Skeletal muscle tissue (tissue), 4 donors: ENCODE data around the gene NVL. TPM values are rescaled to one million over a fixed set of nuclear protein-coding genes. Genes with fewer than 3 reads are reported as not detected.
"Not testable (repeated sequence)": the region's sequence is repeated elsewhere in the genome, so short reads cannot be mapped to it uniquely, and the experiment has no call there.

ENCODE experiments used
- H3K27ac ChIP-seq: one replicate; pipeline ENCODE4 v1.7.0; 2013; ENCODE audit warnings: mild to moderate bottlenecking, low read depth, low read length, inconsistent platforms
- H3K27me3 ChIP-seq, 3 donors: one replicate each; pipeline ENCODE4 v1.7.0; 2013; ENCODE audit warnings: low read length in 3 of 3; ENCODE audit not compliant: control insufficient read depth in 3 of 3, insufficient read depth in 3 of 3
- H3K36me3 ChIP-seq, 3 donors: one replicate each; pipeline ENCODE4 v1.7.0; 2013; ENCODE audit warnings: low read length in 3 of 3; ENCODE audit not compliant: control insufficient read depth in 3 of 3, insufficient read depth in 3 of 3
- H3K4me1 ChIP-seq, 3 donors: one replicate each; pipeline ENCODE4 v1.7.0; 2013; ENCODE audit warnings: low read length in 3 of 3, mild to moderate bottlenecking in 3 of 3; ENCODE audit not compliant: control insufficient read depth in 3 of 3, insufficient read depth in 3 of 3
- H3K4me3 ChIP-seq, 3 donors: one replicate each; pipeline ENCODE4 v1.7.0; 2013; ENCODE audit warnings: low read length in 3 of 3
- H3K9ac ChIP-seq, 3 donors: one replicate each; pipeline ENCODE4 v1.7.0; 2013; ENCODE audit warnings: low read length in 3 of 3, mild to moderate bottlenecking in 3 of 3, moderate library complexity in 2 of 3, low read depth in 1 of 3
- H3K9me3 ChIP-seq, 3 donors: one replicate each; pipeline ENCODE4 v1.7.0; 2013; ENCODE audit warnings: low read length in 3 of 3; ENCODE audit not compliant: control insufficient read depth in 3 of 3
- total RNA-seq: library from RNA; depleted of rRNA; stranded (reverse); fragments of >200 nt; gene quantifications from one replicate; pipeline ENCODE4 v1.2.3, GENCODE V29; 2014
- donor health status: Osteomylitis.

Gene NVL
- total RNA-seq, 1 donor from 2014 or later, result 26.6 TPM

DNA sequence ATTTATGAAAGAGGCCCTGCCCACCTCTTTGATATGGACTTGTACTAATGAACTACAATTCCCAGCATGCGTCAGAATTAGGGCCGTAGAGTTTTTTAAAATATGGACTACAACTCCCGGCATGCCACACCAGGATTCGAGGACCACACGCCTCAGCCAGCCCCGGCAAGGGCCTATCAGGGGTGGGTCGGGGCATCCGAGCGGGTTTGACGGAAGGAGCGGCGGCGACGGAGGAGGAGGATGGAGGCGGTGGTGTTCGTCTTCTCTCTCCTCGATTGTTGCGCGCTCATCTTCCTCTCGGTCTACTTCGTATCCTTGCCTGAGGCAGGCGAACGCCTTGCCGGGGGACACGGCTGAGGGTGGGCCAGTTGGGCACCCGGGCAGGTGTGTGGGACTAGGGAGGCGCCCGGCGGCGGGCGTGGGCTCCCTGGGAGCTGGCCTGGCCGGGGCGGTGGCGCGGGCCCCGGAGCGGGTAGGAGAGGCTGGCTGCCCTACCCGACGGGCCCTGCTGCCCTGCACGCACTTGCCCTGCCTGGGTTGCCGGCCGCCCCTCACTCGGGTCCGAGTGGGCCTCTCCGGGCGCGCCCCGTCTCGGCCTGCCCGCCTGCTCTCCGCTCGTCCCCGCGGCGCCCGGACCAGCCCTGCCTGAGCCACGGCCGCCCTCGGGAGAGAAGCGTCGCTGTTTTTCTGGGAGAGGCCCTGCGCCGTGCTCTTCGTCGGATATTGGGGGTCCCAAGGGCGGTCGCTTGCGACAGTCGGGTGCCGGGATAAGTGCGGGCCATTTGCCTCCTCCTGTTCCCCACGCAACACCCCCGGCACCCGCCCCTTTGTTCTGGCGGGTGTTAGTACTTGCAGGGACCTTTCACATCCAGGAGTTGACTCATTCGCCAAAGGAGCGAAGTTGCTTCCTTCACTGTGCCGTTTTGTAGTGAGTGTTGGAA, 27.0 kb upstream of the NVL start, which contains the start of gene CNIH4:
TSS of gene CNIH4 (plus strand) at position 195 of the 941 bp plus-strand sequence. CDS start at position 241, 46 bp downstream.
- Histone ChIP-seq H3K27ac (peak within 1 kb of the TSS; percentile 83), H3K36me3 (no peaks in the 10 kb centered on the region), H3K4me3 (peak within 1 kb of the TSS; percentile 85 to 98 (median 95)), H3K27me3 (no peaks in the 10 kb centered on the region), H3K9ac (peak within 1 kb of the TSS; percentile 82 to 89 (median 89)), H3K9me3 (no peaks in the 10 kb centered on the region), H3K4me1 (peaks cover 8 to 22% (median 17%) of the 10 kb centered on the region in 3 donors)

DNA sequence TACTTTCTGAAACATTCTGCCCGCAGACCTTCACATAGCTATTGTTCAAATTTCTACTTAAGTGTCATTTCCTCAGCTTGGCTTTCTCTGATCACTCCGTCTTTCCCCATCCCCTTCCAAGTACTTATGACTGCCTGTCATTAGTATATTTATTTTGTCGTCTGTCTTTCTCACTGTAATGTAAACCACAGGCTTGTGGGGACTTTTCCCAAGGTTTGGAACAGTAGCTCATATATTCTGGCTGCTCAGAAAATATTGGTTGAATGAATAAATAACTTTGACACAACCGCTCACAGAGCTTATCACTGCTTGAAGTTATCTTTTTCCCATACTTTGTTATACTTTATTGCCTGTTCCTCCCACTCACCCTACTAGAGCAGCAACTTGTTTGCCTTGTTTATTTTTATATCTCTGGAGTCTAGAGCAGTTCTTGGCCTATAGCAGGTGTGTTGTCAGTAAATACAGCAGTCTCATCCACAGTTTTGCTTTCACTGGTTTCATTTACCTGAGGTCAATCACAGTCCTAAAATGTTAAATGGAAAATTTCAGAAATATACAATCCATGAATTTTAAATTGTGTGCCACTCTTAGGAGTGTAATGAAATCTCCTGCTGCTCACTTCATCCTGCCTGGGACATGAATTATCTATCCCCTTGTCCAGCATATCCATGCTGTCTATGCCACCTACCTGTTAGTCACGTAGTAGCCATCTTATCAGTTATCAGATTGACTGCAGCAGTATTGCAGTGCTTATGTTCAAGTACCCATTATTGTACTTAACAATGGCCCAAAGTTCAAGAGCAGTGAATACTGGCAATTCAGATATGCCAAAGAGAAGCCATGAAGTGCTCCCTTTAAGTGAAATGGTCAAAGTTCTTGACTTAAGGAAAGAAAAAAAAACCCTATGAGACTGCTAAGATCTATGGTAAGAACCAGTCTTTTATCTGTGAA, 24.3 kb upstream of the NVL start:
- Histone ChIP-seq H3K4me3 (no peak overlapping the region), H3K4me1 (peaks cover 8 to 15% (median 15%) of the 10 kb centered on the region in 3 donors), H3K27me3 (no peaks in the 10 kb centered on the region), H3K36me3 (no peaks in the 10 kb centered on the region), H3K9ac (no peak overlapping the region), H3K27ac (no peak overlapping the region), H3K9me3 (no peaks in the 10 kb centered on the region)

DNA sequence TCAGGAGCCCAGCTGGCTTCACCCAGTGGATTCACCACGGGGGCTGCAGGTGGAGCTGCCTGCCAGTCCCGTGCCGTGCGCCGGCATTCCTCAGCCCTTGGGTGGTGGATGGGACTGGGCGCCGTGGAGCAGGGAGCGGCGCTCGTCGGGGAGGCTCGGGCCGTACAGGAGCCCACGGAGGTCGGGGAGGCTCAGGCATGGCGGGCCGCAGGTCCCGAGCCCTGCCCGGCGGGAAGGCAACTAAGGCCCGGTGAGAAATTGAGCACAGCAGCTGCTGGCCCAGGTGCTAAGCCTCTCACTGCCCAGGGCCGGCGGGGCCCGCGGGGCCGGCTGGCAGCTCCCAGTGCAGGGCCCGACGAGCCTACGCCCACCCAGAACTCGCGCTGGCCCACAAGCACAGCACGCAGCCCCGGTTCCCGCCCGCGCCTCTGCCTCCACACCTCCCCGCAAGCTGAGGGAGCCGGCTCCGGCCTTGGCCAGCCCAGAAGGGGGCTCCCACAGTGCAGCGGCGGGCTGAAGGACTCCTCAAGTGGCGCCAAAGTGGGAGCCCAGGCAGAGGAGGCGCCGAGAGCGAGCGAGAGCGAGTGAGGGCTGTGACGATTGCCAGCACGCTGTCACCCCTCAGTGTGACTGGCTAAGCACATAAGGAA, 22.6 kb upstream of the NVL start:
- H3K4me1 ChIP-seq, H3K36me3 ChIP-seq, H3K4me3 ChIP-seq, H3K9ac ChIP-seq, H3K27ac ChIP-seq, H3K9me3 ChIP-seq, H3K27me3 ChIP-seq: not testable (repeated sequence)

DNA sequence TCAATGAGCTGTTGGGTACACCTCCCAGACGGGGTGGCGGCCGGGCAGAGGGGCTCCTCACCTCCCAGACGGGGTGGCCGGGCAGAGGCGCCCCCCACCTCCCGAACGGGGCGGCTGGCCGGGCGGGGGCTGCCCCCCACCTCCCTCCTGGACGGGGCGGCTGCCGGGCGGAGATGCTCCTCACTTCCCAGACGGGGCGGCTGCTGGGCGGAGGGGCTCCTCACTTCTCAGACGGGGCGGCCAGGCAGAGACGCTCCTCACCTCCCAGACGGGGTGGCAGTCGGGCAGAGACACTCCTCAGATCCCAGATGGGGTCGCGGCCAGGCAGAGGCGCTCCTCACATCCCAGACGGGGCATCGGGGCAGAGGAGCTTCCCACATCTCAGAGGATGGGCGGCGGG, 19.7 kb upstream of the NVL start:
- H3K9me3 ChIP-seq, H3K27me3 ChIP-seq: not testable (repeated sequence)

DNA sequence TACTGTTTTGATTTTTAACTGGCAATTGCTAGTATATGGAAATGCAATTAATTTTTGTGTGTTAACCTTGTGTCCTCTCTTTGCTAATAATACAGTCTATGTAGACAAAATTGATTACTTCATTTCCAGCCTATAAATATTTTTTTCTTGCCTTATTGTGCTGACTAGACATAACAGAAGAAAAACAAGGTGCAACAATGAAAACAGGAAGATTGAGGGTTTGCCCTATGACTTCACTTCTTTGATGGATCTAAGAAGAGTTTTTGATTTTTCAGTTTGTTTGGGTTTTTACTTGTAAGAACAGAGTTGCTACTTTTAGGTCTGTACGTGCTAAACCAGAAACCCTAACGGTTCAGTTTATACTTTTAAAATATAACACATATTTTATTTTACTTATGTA, 18.2 kb upstream of the NVL start:
- H3K9ac ChIP-seq, result no peak overlapping the region
- peaks cover 0 to 5% (median 4%) of the 10 kb centered on the region in 3 donors for H3K9me3 ChIP-seq
- H3K27me3 ChIP-seq, result no peaks in the 10 kb centered on the region
- no peaks in the 10 kb centered on the region for H3K36me3 ChIP-seq
- no peaks in the 10 kb centered on the region for H3K4me1 ChIP-seq
- H3K27ac ChIP-seq, result no peak overlapping the region
- no peak overlapping the region for H3K4me3 ChIP-seq

More for the DNA sequence above, 19.7 kb upstream of the NVL start:
- H3K4me1 ChIP-seq, H3K36me3 ChIP-seq, H3K9ac ChIP-seq, H3K4me3 ChIP-seq, H3K27ac ChIP-seq: not testable (repeated sequence)

DNA sequence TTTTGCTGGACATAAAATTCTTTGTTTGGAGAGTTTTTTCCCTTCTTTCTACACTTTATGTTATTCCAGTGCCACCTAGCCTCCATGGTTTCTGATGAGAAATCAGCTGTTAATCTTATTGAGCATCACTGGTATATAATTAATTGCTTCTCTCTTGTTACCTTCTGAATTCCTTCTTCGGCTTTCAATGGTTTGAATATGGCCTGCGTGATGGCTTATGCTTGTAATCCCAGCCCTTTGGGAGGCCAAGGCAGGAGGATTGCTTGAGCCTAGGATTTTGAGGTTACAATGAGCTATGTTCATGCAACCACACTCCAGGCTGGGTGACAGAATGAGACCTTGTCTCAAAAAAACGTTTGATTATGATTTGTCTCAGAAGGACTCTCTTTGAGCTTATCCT, 13.7 kb upstream of the NVL start:
- Histone ChIP-seq H3K27ac (no peak overlapping the region), H3K36me3 (no peaks in the 10 kb centered on the region), H3K4me1 (peaks cover 3 to 4% (median 4%) of the 10 kb centered on the region in 3 donors), H3K27me3 (peaks cover 0 to 5% (median 4%) of the 10 kb centered on the region in 3 donors), H3K4me3 (no peak overlapping the region), H3K9ac (no peak overlapping the region), H3K9me3 (peaks cover 0 to 5% (median 4%) of the 10 kb centered on the region in 3 donors)

DNA sequence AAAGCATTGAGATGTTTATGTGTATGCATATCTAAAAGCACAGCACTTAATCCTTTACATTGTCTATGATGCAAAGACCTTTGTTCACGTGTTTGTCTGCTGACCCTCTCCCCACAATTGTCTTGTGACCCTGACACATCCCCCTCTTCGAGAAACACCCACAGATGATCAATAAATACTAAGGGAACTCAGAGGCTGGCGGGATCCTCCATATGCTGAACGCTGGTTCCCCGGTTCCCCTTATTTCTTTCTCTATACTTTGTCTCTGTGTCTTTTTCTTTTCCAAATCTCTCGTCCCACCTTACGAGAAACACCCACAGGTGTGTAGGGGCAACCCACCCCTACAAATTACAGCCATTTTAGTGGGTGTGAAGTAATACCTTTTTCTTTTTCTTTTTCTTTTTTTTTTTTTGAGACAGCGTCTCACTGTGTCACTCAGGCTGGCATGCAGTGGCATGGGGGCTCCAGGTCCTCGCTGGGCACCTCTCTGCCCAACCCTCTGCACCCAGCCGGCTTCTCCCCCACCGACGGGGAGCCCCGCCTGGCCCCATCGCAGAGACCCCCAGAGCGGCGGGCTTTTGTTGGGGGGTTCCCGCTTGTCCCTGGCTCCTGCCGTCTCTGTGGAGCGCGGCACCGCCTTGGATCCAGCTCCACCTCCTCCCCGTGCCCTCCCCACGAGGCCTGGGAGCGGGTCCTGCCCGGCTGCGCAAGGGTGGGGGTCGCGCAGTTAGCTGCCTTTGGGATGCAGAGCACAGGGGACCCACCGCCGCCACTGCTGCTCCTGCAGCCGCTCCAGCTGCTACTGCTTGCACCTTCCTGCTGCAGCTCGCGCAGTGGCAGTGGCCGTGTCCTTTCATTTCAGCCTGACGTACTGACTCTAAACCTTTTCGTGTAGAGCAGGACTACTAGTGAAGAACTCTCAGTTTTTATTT, 10.7 kb upstream of the NVL start:
- Histone ChIP-seq H3K9ac (peak overlapping the region; percentile 38 to 73 (median 43)), H3K4me3 (peak overlapping the region; percentile 55 to 72 (median 68))
- H3K27me3 ChIP-seq, H3K4me1 ChIP-seq, H3K27ac ChIP-seq, H3K9me3 ChIP-seq, H3K36me3 ChIP-seq: not testable (repeated sequence)

DNA sequence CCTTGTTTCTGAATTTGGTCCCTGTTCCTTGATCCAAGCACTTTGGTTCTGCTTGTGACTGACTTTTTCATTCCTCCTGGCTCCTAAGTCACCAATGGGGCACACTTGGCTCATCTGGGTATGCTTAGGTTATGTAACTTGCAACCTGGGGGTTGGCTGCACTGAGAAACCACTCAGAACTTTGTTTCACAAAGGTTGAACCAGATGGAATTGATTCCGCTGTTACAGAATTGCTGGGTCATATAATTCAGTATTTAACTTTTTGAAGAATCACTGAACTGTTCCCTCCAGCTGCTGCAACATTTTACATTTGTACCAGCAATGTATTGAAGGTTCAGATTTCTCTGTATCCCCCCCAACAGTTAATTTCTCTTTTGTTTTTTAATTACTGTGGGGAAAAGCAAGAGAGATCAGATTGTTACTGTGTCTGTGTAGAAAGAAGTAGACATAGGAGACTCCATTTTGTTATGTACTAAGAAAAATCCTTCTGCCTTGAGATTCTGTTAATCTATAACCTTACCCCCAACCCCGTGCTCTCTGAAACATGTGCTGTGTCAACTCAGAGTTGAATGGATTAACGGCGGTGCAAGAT, 9.6 kb upstream of the NVL start:
- Histone ChIP-seq H3K27ac (no peak overlapping the region), H3K4me3 (no peak overlapping the region), H3K4me1 (peaks cover 3 to 4% (median 4%) of the 10 kb centered on the region in 3 donors), H3K9ac (no peak overlapping the region), H3K27me3 (peaks cover 0 to 5% (median 4%) of the 10 kb centered on the region in 3 donors), H3K9me3 (peaks cover 0 to 5% (median 4%) of the 10 kb centered on the region in 3 donors), H3K36me3 (no peaks in the 10 kb centered on the region)
